K562 (cell line): ENCODE data around the gene EXOC6. TPM values are rescaled to one million over a fixed set of nuclear protein-coding genes. Genes with fewer than 3 reads are reported as not detected.

ENCODE experiments used
- ADNP ChIP-seq: fragments of 200-800 bp; sonication (Bioruptor generic); IDR thresholded peaks from 2 replicates; pipeline ENCODE4 v1.6.1; 2016; ENCODE audit warnings: missing genetic modification characterization, missing compliant biosample characterization
- CBX5 ChIP-seq: IDR thresholded peaks from 2 replicates; pipeline ENCODE4 v1.6.1; 2014; ENCODE audit warnings: low read depth, borderline replicate concordance
- DPF2 ChIP-seq: fragments of 450-650 bp; IDR thresholded peaks from 2 replicates; pipeline ENCODE4 v1.6.1; 2016
- ETV5 ChIP-seq: sonication (generic); formaldehyde crosslinking; IDR thresholded peaks from 2 replicates; pipeline ENCODE4 v1.4.0; 2020; ENCODE audit warnings: low read depth, mild to moderate bottlenecking, missing genetic modification reagents
- L3MBTL2 ChIP-seq: fragments of 450-650 bp; IDR thresholded peaks from 2 replicates; pipeline ENCODE4 v1.6.1; 2016; ENCODE audit warnings: mild to moderate bottlenecking, moderate library complexity
- TCF3 ChIP-seq: sonication (generic); formaldehyde crosslinking; IDR thresholded peaks from 2 replicates; pipeline ENCODE4 v1.4.0; 2020; ENCODE audit warnings: mild to moderate bottlenecking, missing genetic modification reagents
- WHSC1 ChIP-seq: IDR thresholded peaks from one replicate; pipeline ENCODE4 v1.6.1; 2012; ENCODE audit warnings: low read length, control low read depth, inconsistent platforms
- XRCC5 ChIP-seq: fragments of 200-400 bp; formaldehyde crosslinking; IDR thresholded peaks from 2 replicates; pipeline ENCODE4 v1.6.1; 2017; ENCODE audit warnings: low read depth, mild to moderate bottlenecking, low read length
- ZNF23 ChIP-seq: fragments of 250-450 bp; sonication (Bioruptor Pico); IDR thresholded peaks from 2 replicates; pipeline ENCODE4 v1.4.0; 2020; ENCODE audit warnings: mild to moderate bottlenecking
- ZNF3 ChIP-seq: fragments of 250-450 bp; sonication (Bioruptor Pico); IDR thresholded peaks from 2 replicates; pipeline ENCODE4 v1.5.0; 2021; ENCODE audit warnings: mild to moderate bottlenecking, moderate library complexity
- ZNF444 ChIP-seq: fragments of 250-450 bp; sonication (Bioruptor Pico); IDR thresholded peaks from 2 replicates; pipeline ENCODE4 v1.4.0; 2020; ENCODE audit warnings: mild to moderate bottlenecking, moderate library complexity
- ZNF551 ChIP-seq: fragments of 250-450 bp; sonication (Bioruptor Pico); IDR thresholded peaks from 2 replicates; pipeline ENCODE4 v1.5.0; 2021; ENCODE audit warnings: mild to moderate bottlenecking, moderate library complexity
- ZNF77 ChIP-seq: fragments of 250-450 bp; sonication (Bioruptor Pico); IDR thresholded peaks from 2 replicates; pipeline ENCODE4 v1.5.0; 2020
- polyA plus RNA-seq, 8 experiments: library from polyadenylated mRNA; depleted of rRNA in 4 of 8; stranded (reverse) in 5 of 8; unstranded in 3 of 8; fragments of >200 nt; fragmentation: Nextera tagmentation in 2 of 8; fragmentation: Illumina TruSeq in 1 of 8; extraction: Ambion mirVana in 2 of 8; extraction: Trizol in 1 of 8; gene quantifications; 2 replicates each; pipeline versions ENCODE4 v1.2.1 to v1.2.3, GENCODE V29; 2011 to 2014; ENCODE audit warnings: inconsistent platforms in 1 of 8, missing spikeins in 1 of 8
- total RNA-seq, 7 experiments: library from RNA; depleted of rRNA in 6 of 7; stranded (reverse); fragments of >200 nt in 6 of 7; fragmentation: Illumina TruSeq in 2 of 7; extraction: Trizol in 2 of 7; gene quantifications; 2 replicates each; pipeline versions ENCODE4 v1.2.1 to v1.2.3, GENCODE V29; 2011 to 2021; ENCODE audit warnings: low replicate concordance in 1 of 7
- TF ChIP-seq, protein P1 (sequence below): fragments of 450-650 bp; IDR thresholded peaks from 2 replicates; pipeline ENCODE4 v1.6.1; 2016; ENCODE audit warnings: low read depth, mild to moderate bottlenecking, moderate library complexity
- TF ChIP-seq, protein P2 (sequence below), 2 experiments: fragments of 450-650 bp; IDR thresholded peaks; 2 replicates each; pipeline ENCODE4 v1.6.1; 2016
- TF ChIP-seq, protein P3 (sequence below), 2 experiments: fragments of 450-650 bp; IDR thresholded peaks; 2 replicates each; pipeline ENCODE4 v1.6.1; 2016; ENCODE audit warnings: mild to moderate bottlenecking in 2 of 2, borderline replicate concordance in 1 of 2, low read depth in 1 of 2, moderate library complexity in 1 of 2
- TF ChIP-seq, protein P4 (sequence below): fragments of 450-650 bp; IDR thresholded peaks from 2 replicates; pipeline ENCODE4 v1.6.1; 2016

Gene EXOC6
- total and polyA plus RNA-seq, 9 of the 15 experiments (the other 6 are each of a cell fraction or from before 2014, with no cell fraction given) = 13.9 to 42.8 (median 24.9) TPM

DNA sequence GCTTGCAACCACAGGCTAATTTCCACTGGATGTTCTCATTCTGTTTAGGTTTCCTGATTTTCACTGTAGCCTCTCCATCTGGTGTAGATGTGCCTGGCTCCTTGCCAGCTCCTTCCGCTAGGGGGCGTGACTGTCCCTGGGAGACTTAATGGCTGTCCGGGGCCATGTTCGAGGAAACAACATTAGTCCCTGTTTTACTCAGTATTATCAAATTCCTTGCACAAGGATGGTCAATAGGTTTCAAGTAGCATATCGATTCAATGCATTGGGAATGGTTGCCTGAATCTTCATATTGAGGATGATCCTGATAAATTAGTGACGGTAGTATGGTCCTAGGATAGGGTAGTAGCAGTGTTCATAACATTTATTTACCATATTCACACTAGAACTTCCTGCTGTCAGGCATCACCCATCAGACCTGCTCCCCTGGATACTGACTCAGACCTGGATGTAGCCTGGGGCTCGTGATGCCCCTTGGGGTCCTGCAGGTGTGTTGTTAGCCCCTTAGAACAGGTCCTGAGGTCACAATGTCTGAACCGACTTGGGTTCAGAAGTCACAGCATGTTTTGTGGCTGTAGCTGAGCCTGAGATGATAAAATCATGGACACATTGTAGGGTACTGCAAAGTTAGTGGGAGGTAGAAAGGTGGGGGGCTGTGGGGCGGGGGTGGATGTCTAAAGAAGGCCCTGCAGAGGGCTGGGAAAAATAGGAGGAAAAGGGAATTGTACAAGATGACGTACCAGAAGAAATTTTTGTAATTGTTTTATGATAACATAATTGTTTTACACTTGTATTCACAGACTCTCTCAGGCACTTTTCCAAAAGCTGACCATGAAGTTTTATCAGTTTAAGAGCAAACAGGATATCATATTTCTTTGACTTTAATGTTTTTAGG lies 8.9 kb upstream of the EXOC6 start (continued):
- TF ChIP-seq, protein P1, sequence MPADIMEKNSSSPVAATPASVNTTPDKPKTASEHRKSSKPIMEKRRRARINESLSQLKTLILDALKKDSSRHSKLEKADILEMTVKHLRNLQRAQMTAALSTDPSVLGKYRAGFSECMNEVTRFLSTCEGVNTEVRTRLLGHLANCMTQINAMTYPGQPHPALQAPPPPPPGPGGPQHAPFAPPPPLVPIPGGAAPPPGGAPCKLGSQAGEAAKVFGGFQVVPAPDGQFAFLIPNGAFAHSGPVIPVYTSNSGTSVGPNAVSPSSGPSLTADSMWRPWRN = no peak
- TF ChIP-seq ZNF444 (CRISPR knock-in tag) (no peak), DPF2 (no peak), L3MBTL2 (peak; percentile 49; the same call in 1 of the 2 replicates), ZNF551 (CRISPR knock-in tag) (no peak), TCF3 (no peak), ETV5 (CRISPR knock-in tag) (0 out of 2 replicates have a peak, but pooled peaks have one; percentile 30), ADNP (tag) (peak; percentile 14; the same call in 1 of the 2 replicates), ZNF3 (no peak), WHSC1 (no peak), ZNF23 (CRISPR knock-in tag) (no peak), ZNF77 (CRISPR knock-in tag) (no peak), XRCC5 (no peak), CBX5 (no peak)
- TF ChIP-seq, protein P2, sequence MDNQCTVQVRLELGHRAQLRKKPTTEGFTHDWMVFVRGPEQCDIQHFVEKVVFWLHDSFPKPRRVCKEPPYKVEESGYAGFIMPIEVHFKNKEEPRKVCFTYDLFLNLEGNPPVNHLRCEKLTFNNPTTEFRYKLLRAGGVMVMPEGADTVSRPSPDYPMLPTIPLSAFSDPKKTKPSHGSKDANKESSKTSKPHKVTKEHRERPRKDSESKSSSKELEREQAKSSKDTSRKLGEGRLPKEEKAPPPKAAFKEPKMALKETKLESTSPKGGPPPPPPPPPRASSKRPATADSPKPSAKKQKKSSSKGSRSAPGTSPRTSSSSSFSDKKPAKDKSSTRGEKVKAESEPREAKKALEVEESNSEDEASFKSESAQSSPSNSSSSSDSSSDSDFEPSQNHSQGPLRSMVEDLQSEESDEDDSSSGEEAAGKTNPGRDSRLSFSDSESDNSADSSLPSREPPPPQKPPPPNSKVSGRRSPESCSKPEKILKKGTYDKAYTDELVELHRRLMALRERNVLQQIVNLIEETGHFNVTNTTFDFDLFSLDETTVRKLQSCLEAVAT (IDR thresholded peaks at IDR 0.05) = no peak
- TF ChIP-seq, protein P3, sequence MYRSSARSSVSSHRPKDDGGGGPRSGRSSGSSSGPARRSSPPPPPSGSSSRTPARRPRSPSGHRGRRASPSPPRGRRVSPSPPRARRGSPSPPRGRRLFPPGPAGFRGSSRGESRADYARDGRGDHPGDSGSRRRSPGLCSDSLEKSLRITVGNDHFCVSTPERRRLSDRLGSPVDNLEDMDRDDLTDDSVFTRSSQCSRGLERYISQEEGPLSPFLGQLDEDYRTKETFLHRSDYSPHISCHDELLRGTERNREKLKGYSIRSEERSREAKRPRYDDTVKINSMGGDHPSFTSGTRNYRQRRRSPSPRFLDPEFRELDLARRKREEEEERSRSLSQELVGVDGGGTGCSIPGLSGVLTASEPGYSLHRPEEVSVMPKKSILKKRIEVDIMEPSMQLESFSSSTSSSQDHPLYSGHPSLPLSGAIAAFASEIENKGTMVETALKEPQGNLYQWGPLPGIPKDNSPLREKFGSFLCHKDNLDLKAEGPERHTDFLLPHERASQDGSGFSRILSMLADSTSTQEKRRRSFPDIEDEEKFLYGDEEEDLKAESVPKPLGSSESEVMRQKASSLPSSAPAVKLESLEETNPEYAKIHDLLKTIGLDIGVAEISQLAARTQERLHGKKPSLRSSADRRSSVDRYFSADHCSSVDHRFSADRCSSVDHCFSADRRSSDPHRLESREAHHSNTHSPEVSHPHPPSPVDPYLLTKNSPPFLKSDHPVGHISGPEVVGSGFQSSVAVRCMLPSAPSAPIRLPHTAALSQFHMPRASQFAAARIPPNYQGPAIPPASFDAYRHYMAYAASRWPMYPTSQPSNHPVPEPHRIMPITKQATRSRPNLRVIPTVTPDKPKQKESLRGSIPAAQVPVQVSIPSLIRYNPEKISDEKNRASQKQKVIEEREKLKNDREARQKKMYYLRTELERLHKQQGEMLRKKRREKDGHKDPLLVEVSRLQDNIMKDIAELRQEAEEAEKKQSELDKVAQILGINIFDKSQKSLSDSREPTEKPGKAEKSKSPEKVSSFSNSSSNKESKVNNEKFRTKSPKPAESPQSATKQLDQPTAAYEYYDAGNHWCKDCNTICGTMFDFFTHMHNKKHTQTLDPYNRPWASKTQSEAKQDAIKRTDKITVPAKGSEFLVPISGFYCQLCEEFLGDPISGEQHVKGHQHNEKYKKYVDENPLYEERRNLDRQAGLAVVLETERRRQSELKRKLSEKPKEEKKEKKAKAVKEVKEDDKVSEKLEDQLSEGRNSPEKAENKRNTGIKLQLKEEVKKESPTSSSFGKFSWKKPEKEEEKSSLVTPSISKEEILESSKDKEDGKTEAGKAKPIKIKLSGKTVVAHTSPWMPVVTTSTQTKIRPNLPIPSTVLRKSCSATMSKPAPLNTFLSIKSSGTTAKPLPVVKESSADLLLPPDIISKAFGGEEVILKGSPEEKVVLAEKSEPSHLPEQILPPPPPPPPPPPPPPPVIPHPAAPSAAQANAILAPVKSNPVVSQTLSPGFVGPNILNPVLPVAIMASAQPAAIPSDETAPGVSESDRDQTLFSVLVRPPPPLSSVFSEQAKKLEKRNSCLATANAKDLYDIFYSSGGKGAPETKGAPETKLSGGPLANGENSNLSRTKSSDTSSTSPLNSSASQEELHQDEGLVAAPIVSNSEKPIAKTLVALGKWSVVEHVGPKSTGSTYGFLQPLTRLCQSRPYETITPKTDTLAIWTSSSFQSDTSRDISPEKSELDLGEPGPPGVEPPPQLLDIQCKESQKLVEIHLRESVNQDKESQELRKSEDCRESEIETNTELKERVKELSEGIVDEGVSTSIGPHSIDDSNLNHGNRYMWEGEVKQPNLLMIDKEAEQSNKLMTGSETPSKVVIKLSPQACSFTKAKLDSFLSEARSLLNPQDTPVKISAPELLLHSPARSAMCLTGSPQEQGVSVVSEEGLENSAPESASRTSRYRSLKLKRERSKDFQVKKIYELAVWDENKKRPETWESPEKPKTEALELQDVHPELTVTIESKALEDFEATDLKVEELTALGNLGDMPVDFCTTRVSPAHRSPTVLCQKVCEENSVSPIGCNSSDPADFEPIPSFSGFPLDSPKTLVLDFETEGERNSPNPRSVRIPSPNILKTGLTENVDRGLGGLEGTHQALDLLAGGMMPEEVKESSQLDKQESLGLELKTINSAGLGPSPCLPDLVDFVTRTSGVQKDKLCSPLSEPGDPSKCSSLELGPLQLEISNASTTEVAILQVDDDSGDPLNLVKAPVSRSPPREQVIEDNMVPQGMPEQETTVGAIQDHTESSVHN (IDR thresholded peaks at IDR 0.05; ENCODE audit: borderline replicate concordance in 1 of 2, low read depth in 1 of 2) = no peak
- TF ChIP-seq, protein P4, sequence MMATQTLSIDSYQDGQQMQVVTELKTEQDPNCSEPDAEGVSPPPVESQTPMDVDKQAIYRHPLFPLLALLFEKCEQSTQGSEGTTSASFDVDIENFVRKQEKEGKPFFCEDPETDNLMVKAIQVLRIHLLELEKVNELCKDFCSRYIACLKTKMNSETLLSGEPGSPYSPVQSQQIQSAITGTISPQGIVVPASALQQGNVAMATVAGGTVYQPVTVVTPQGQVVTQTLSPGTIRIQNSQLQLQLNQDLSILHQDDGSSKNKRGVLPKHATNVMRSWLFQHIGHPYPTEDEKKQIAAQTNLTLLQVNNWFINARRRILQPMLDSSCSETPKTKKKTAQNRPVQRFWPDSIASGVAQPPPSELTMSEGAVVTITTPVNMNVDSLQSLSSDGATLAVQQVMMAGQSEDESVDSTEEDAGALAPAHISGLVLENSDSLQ = peak; percentile 63
